ENCODE measurements around the gene TASP1. TPM values are rescaled to one million over a fixed set of nuclear protein-coding genes. Genes with fewer than 3 reads are reported as not detected.

The TASP1 gene
- total RNA-seq, 1 experiment from 2014 or later = 13.9 TPM

DNA sequence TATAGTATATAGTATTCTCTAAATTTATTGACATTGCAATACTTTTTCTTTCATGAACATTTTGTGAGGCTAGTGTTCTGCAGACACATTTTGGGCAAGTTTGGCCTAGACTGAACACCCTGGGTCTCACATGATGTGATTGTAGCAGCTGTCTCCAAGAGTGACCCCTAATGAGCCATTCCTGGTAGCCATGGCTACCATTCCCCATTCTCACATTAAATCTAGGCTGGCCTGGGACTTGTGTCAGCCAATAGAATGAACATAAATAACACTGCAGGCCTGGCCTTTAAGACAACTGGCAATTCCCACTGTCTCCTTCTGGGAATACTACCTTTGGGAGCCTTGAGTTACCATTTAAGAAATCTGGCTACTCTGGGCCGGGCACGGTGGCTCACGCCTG, 38.0 kb upstream of the TASP1 start:
- no TSS peak for BruUV-seq (replicated peaks)
- H3K27ac ChIP-seq (ENCODE audit: low read length) = no peak overlapping the region
- CTCF ChIA-PET = no interaction called here

DNA sequence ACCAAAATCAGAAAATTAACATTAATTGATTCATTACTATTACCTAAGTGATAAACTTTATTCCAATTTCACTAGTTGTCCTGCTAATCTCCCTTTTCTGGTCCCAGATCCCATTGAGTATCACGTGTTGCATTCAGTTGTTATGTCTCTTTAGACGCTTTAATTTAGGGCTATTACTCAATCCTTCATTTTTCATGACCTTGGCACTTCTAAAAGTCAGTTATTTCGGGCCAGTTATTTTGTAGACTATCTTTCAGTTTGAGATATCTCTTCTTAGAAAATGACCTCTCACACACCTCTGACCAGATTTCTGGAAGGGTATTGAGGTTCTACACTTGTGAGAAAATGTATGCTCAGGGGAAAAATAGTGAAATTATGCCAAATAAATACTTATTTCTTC, 34.0 kb upstream of the TASP1 start:
- Histone ChIP-seq H3K36me3 (ENCODE audit: low read depth, low read length) (no peaks in the 10 kb centered on the region), H2AFZ (ENCODE audit: low read length) (no peak overlapping the region), H4K20me1 (ENCODE audit: low read length) (no peaks in the 10 kb centered on the region), H3K4me3 (ENCODE audit: low read length) (no peak overlapping the region), H3K27ac (ENCODE audit: low read length) (no peak overlapping the region), H3K27me3 (ENCODE audit: low read length) (peaks cover 10% of the 10 kb centered on the region; the same call in 1 of the 2 replicates), H3F3A (ENCODE audit: low read length, unreplicated experiment) (no peaks in the 10 kb centered on the region), H3K9me2 (replicated peaks; ENCODE audit: low read length) (no peaks in the 10 kb centered on the region), H3K4me2 (ENCODE audit: low read length) (no peak overlapping the region), H3K4me1 (ENCODE audit: insufficient read depth, low read length) (no peaks in the 10 kb centered on the region), H3K9ac (ENCODE audit: low read length) (no peak overlapping the region), H3K9me3 (ENCODE audit: low read length) (no peaks in the 10 kb centered on the region), H3K79me2 (ENCODE audit: low read length) (no peaks in the 10 kb centered on the region)
- intact Hi-C loops (cut with micrococcal nuclease) = no loop called here
- no TSS peak for BruUV-seq (replicated peaks)
- ChIA-PET CTCF (interaction anchor here (0.5 kb wide), 1 partner anchor 367 kb away, joined by 3 read pairs; no protein-coding TSS in a partner anchor), POLR2A (ENCODE audit: unreplicated experiment) (no interaction called here)
- ATAC-seq = no peak
- no peak for TF ChIP-seq EZH2phosphoT487 (IDR thresholded peaks at IDR 0.05; ENCODE audit: borderline replicate concordance, low read length)
- TF ChIP-seq, protein P1, sequence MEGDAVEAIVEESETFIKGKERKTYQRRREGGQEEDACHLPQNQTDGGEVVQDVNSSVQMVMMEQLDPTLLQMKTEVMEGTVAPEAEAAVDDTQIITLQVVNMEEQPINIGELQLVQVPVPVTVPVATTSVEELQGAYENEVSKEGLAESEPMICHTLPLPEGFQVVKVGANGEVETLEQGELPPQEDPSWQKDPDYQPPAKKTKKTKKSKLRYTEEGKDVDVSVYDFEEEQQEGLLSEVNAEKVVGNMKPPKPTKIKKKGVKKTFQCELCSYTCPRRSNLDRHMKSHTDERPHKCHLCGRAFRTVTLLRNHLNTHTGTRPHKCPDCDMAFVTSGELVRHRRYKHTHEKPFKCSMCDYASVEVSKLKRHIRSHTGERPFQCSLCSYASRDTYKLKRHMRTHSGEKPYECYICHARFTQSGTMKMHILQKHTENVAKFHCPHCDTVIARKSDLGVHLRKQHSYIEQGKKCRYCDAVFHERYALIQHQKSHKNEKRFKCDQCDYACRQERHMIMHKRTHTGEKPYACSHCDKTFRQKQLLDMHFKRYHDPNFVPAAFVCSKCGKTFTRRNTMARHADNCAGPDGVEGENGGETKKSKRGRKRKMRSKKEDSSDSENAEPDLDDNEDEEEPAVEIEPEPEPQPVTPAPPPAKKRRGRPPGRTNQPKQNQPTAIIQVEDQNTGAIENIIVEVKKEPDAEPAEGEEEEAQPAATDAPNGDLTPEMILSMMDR (conservative IDR thresholded peaks at IDR 0.05; ENCODE audit: low read depth, low read length) = no peak
- TF ChIP-seq EZH2 (IDR thresholded peaks at IDR 0.05; ENCODE audit: low read length, unreplicated experiment) = no peak
- DNase-seq = no peak

More for the DNA sequence above, 38.0 kb upstream of the TASP1 start:
- Histone ChIP-seq H3K9me3 (ENCODE audit: low read length) (no peaks in the 10 kb centered on the region), H3F3A (ENCODE audit: low read length, unreplicated experiment) (no peaks in the 10 kb centered on the region), H3K27me3 (ENCODE audit: low read length) (no peaks in the 10 kb centered on the region), H2AFZ (ENCODE audit: low read length) (no peak overlapping the region), H3K36me3 (ENCODE audit: low read depth, low read length) (no peaks in the 10 kb centered on the region), H3K4me2 (ENCODE audit: low read length) (no peak overlapping the region), H3K4me3 (ENCODE audit: low read length) (no peak overlapping the region), H4K20me1 (ENCODE audit: low read length) (no peaks in the 10 kb centered on the region), H3K9ac (ENCODE audit: low read length) (no peak overlapping the region), H3K4me1 (ENCODE audit: insufficient read depth, low read length) (no peaks in the 10 kb centered on the region; the same call in 1 of the 2 replicates), H3K9me2 (replicated peaks; ENCODE audit: low read length) (no peaks in the 10 kb centered on the region), H3K79me2 (ENCODE audit: low read length) (no peaks in the 10 kb centered on the region)
- DNase-seq (no peak), ATAC-seq (no peak)
- intact Hi-C loops (cut with micrococcal nuclease) = no loop called here
- TF ChIP-seq EZH2phosphoT487 (IDR thresholded peaks at IDR 0.05; ENCODE audit: borderline replicate concordance, low read length) (no peak), EZH2 (IDR thresholded peaks at IDR 0.05; ENCODE audit: low read length, unreplicated experiment) (no peak)
- TF ChIP-seq, protein P1 (conservative IDR thresholded peaks at IDR 0.05; ENCODE audit: low read depth, low read length) = no peak
- POLR2A ChIA-PET (ENCODE audit: unreplicated experiment) = no interaction called here

DNA sequence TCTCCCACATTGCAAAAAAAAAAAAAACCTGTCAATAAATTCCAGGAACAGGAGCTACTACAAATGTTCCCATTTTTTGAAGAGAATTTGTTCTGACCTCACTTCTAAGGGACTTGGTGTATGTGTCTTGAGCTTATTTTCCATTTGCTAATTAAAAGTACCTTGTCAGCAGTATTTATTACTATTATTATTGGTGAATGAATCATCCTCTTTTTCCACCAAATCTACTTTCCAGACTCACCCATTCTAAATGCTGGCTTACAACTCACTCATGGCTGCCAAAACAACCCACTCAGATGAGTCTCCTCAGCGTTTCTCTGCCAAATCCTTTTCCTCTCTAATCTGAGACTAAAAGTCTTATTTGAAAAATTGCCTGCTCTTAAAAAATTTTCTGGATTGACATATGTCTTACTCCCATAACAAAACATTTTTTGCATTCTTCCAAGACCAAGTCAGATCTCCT, 33.2 kb upstream of the TASP1 start:
- ATAC-seq (peak; percentile 81), DNase-seq (peak; percentile 33)
- Histone ChIP-seq H4K20me1 (ENCODE audit: low read length) (no peaks in the 10 kb centered on the region), H3K4me1 (ENCODE audit: insufficient read depth, low read length) (no peaks in the 10 kb centered on the region), H3K9ac (ENCODE audit: low read length) (no peak overlapping the region), H3K4me2 (ENCODE audit: low read length) (no peak overlapping the region), H3K27ac (ENCODE audit: low read length) (no peak overlapping the region), H3K9me2 (replicated peaks; ENCODE audit: low read length) (no peaks in the 10 kb centered on the region), H3K36me3 (ENCODE audit: low read depth, low read length) (no peaks in the 10 kb centered on the region), H3K27me3 (ENCODE audit: low read length) (peaks cover 10% of the 10 kb centered on the region; the same call in 1 of the 2 replicates), H2AFZ (ENCODE audit: low read length) (no peak overlapping the region), H3K9me3 (ENCODE audit: low read length) (no peaks in the 10 kb centered on the region), H3F3A (ENCODE audit: low read length, unreplicated experiment) (no peaks in the 10 kb centered on the region), H3K4me3 (ENCODE audit: low read length) (no peak overlapping the region), H3K79me2 (ENCODE audit: low read length) (no peaks in the 10 kb centered on the region)
- CTCF ChIA-PET = interaction anchor here (0.5 kb wide), 1 partner anchor 366 kb away, joined by 3 read pairs; no protein-coding TSS in a partner anchor
- POLR2A ChIA-PET (ENCODE audit: unreplicated experiment) = no interaction called here
- intact Hi-C loops (cut with micrococcal nuclease) = no loop called here
- TF ChIP-seq, protein P1 (conservative IDR thresholded peaks at IDR 0.05; ENCODE audit: low read depth, low read length) = no peak
- TF ChIP-seq EZH2 (IDR thresholded peaks at IDR 0.05; ENCODE audit: low read length, unreplicated experiment) (no peak), EZH2phosphoT487 (IDR thresholded peaks at IDR 0.05; ENCODE audit: borderline replicate concordance, low read length) (no peak)
- BruUV-seq (replicated peaks) = no TSS peak
